Measurements from ENCODE around the gene BAG1. TPM values are rescaled to one million over a fixed set of nuclear protein-coding genes. Genes with fewer than 3 reads are reported as not detected.

BAG1 gene
- total RNA-seq, 1 experiment from 2014 or later = 103 TPM

- peaks cover 28% of the 10 kb centered on the region for H3K4me1 ChIP-seq (ENCODE audit: insufficient read depth, low read length)
- H3K4me3 ChIP-seq (ENCODE audit: low read length) = no peak overlapping the region
- H3K4me2 ChIP-seq (ENCODE audit: low read length) = no peak overlapping the region
- ATAC-seq (no peak), DNase-seq (no peak)
- no peak overlapping the region for H3K9ac ChIP-seq (ENCODE audit: low read length)
- CTCF ChIA-PET = no interaction called here
- H3K79me2 ChIP-seq (ENCODE audit: low read length) = peaks cover 42% of the 10 kb centered on the region
- BruUV-seq (replicated peaks) = no TSS peak
- no peak overlapping the region for H3K27ac ChIP-seq (ENCODE audit: low read length)
- H3F3A ChIP-seq (ENCODE audit: low read length, unreplicated experiment) = peaks cover 7% of the 10 kb centered on the region
- TF ChIP-seq EZH2 (IDR thresholded peaks at IDR 0.05; ENCODE audit: low read length, unreplicated experiment) = no peak
- TF ChIP-seq CTCF (conservative IDR thresholded peaks at IDR 0.05; ENCODE audit: low read depth, low read length) = no peak
- no peak for TF ChIP-seq EZH2phosphoT487 (IDR thresholded peaks at IDR 0.05; ENCODE audit: borderline replicate concordance, low read length)
- POLR2A ChIA-PET (ENCODE audit: unreplicated experiment) = no interaction called here
- peaks cover 8% of the 10 kb centered on the region for H4K20me1 ChIP-seq (ENCODE audit: low read length)
- intact Hi-C loops (cut with micrococcal nuclease) = no loop called here
- no peaks in the 10 kb centered on the region for H3K27me3 ChIP-seq (ENCODE audit: low read length)
- no peaks in the 10 kb centered on the region for H3K9me2 ChIP-seq (replicated peaks; ENCODE audit: low read length)
- H2AFZ ChIP-seq (ENCODE audit: low read length) = no peak overlapping the region
- H3K9me3 ChIP-seq (ENCODE audit: low read length) = no peaks in the 10 kb centered on the region
- H3K36me3 ChIP-seq (ENCODE audit: low read depth, low read length) = peaks cover 16% of the 10 kb centered on the region
Measured at GRCh38 chr9:33267151-33267767, 2.8 kb upstream of the BAG1 start.

- H3K4me3 ChIP-seq (ENCODE audit: low read length) = peak overlapping the region; percentile 91
- peak overlapping the region; percentile 90 for H3K9ac ChIP-seq (ENCODE audit: low read length)
- BruUV-seq (replicated peaks) = TSS peak; percentile 44
- ChIA-PET CTCF (no interaction called here), POLR2A (ENCODE audit: unreplicated experiment) (no interaction called here)
- H3K36me3 ChIP-seq (ENCODE audit: low read depth, low read length) = peaks cover 23% of the 10 kb centered on the region
- no peaks in the 10 kb centered on the region for H3K9me2 ChIP-seq (replicated peaks; ENCODE audit: low read length)
- DNase-seq (no peak), ATAC-seq (no peak)
- H3F3A ChIP-seq (ENCODE audit: low read length, unreplicated experiment) = no peaks in the 10 kb centered on the region
- no peak overlapping the region for H2AFZ ChIP-seq (ENCODE audit: low read length)
- peaks cover 19% of the 10 kb centered on the region for H3K4me1 ChIP-seq (ENCODE audit: insufficient read depth, low read length)
- H4K20me1 ChIP-seq (ENCODE audit: low read length) = peaks cover 8% of the 10 kb centered on the region
- peak overlapping the region; percentile 100 for H3K4me2 ChIP-seq (ENCODE audit: low read length)
- H3K9me3 ChIP-seq (ENCODE audit: low read length) = no peaks in the 10 kb centered on the region
- peaks cover 60% of the 10 kb centered on the region for H3K79me2 ChIP-seq (ENCODE audit: low read length)
- no peak for TF ChIP-seq EZH2 (IDR thresholded peaks at IDR 0.05; ENCODE audit: low read length, unreplicated experiment)
- no peak for TF ChIP-seq CTCF (conservative IDR thresholded peaks at IDR 0.05; ENCODE audit: low read depth, low read length)
- TF ChIP-seq EZH2phosphoT487 (IDR thresholded peaks at IDR 0.05; ENCODE audit: borderline replicate concordance, low read length) = no peak
- no peaks in the 10 kb centered on the region for H3K27me3 ChIP-seq (ENCODE audit: low read length)
- H3K27ac ChIP-seq (ENCODE audit: low read length) = peak overlapping the region; percentile 53
- intact Hi-C loops (cut with micrococcal nuclease) = loop anchor here (2.0 kb wide), 1 partner anchor 31 kb away; no protein-coding TSS in a partner anchor
Measured at GRCh38 chr9:33265211-33265865, 830 bp upstream of the BAG1 start.

GRCh38 chr9:33264003-33264472, 470 bp downstream of the BAG1 start:
- Histone ChIP-seq H3K4me1 (ENCODE audit: insufficient read depth, low read length) (peaks cover 19% of the 10 kb centered on the region), H3K79me2 (ENCODE audit: low read length) (peaks cover 69% of the 10 kb centered on the region), H4K20me1 (ENCODE audit: low read length) (peaks cover 8% of the 10 kb centered on the region), H3K9ac (ENCODE audit: low read length) (peak overlapping the region; percentile 100), H3F3A (ENCODE audit: low read length, unreplicated experiment) (no peaks in the 10 kb centered on the region), H3K27me3 (ENCODE audit: low read length) (no peaks in the 10 kb centered on the region), H3K27ac (ENCODE audit: low read length) (peak overlapping the region; percentile 77), H3K9me3 (ENCODE audit: low read length) (no peaks in the 10 kb centered on the region), H3K36me3 (ENCODE audit: low read depth, low read length) (peaks cover 36% of the 10 kb centered on the region), H3K4me2 (ENCODE audit: low read length) (peak overlapping the region; percentile 96), H2AFZ (ENCODE audit: low read length) (peak overlapping the region; percentile 62; the same call in 1 of the 2 replicates), H3K9me2 (replicated peaks; ENCODE audit: low read length) (no peaks in the 10 kb centered on the region), H3K4me3 (ENCODE audit: low read length) (peak overlapping the region; percentile 91)
- POLR2A ChIA-PET (ENCODE audit: unreplicated experiment) = no interaction called here
- no peak for DNase-seq
- ATAC-seq = peak; percentile 14
- TSS peak; percentile 45 for BruUV-seq (replicated peaks)
- no peak for TF ChIP-seq EZH2phosphoT487 (IDR thresholded peaks at IDR 0.05; ENCODE audit: borderline replicate concordance, low read length)
- no peak for TF ChIP-seq CTCF (conservative IDR thresholded peaks at IDR 0.05; ENCODE audit: low read depth, low read length)
- no peak for TF ChIP-seq EZH2 (IDR thresholded peaks at IDR 0.05; ENCODE audit: low read length, unreplicated experiment)
- intact Hi-C loops (cut with micrococcal nuclease) = loop anchor here (2.0 kb wide), 1 partner anchor 29 kb away; no protein-coding TSS in a partner anchor
- CTCF ChIA-PET = no interaction called here
